ENCODE results near the gene GPR55.

The GPR55 gene

GRCh38 chr2:230900336-230900995 is 24.6 kb downstream of the GPR55 start:
- DNase-seq (ENCODE audit: low read depth), result no peak

- peak; percentile 56 for DNase-seq (ENCODE audit: low read depth)
Measured at GRCh38 chr2:230899786-230900185, 25.3 kb downstream of the GPR55 start.

GRCh38 chr2:230899287-230899686 is 25.8 kb downstream of the GPR55 start:
- DNase-seq (ENCODE audit: low read depth), result no peak

- DNase-seq (ENCODE audit: low read depth), result no peak
Measured at GRCh38 chr2:230898713-230899091, 26.3 kb downstream of the GPR55 start.

GRCh38 chr2:230898016-230898712 is 26.9 kb downstream of the GPR55 start:
- no peak for DNase-seq (ENCODE audit: low read depth)

- no peak for DNase-seq (ENCODE audit: low read depth)
Measured at GRCh38 chr2:230896346-230897115, 28.5 kb downstream of the GPR55 start.

GRCh38 chr2:230895536-230896345 is 29.3 kb downstream of the GPR55 start:
- DNase-seq (ENCODE audit: low read depth), result no peak

- no peak for DNase-seq (ENCODE audit: low read depth)
Measured at GRCh38 chr2:230893841-230894781, 30.9 kb downstream of the GPR55 start.

- no peak for DNase-seq (ENCODE audit: low read depth)
Measured at GRCh38 chr2:230893338-230893737, 31.7 kb downstream of the GPR55 start.

- no peak for DNase-seq (ENCODE audit: low read depth)
Measured at GRCh38 chr2:230891509-230891908, 33.5 kb downstream of the GPR55 start.

GRCh38 chr2:230891064-230891463 is 34.0 kb downstream of the GPR55 start:
- no peak for DNase-seq (ENCODE audit: low read depth)

- no peak for DNase-seq (ENCODE audit: low read depth)
Measured at GRCh38 chr2:230890646-230891045, 34.4 kb downstream of the GPR55 start.

GRCh38 chr2:230889911-230890601 is 35.0 kb downstream of the GPR55 start:
- no peak for DNase-seq (ENCODE audit: low read depth)

GRCh38 chr2:230888824-230889400 is 36.1 kb downstream of the GPR55 start:
- no peak for DNase-seq (ENCODE audit: low read depth)

GRCh38 chr2:230887342-230887741 is 37.7 kb downstream of the GPR55 start:
- DNase-seq (ENCODE audit: low read depth), result no peak

- no peak for DNase-seq (ENCODE audit: low read depth)
Measured at GRCh38 chr2:230886671-230887071, 38.4 kb downstream of the GPR55 start.

- no peak for DNase-seq (ENCODE audit: low read depth)
Measured at GRCh38 chr2:230886206-230886605, 38.8 kb downstream of the GPR55 start.

GRCh38 chr2:230885463-230886130 is 39.4 kb downstream of the GPR55 start:
- no peak for DNase-seq (ENCODE audit: low read depth)

GRCh38 chr2:230881840-230882239 is 43.2 kb downstream of the GPR55 start:
- DNase-seq (ENCODE audit: low read depth), result no peak

GRCh38 chr2:230879891-230880290 is 45.2 kb downstream of the GPR55 start:
- DNase-seq (ENCODE audit: low read depth), result no peak
